Hematopoietic multipotent progenitor cell (in vitro differentiated cells): ENCODE measurements around the gene TMEM59. TPM values are rescaled to one million over a fixed set of nuclear protein-coding genes. Genes with fewer than 3 reads are reported as not detected.
A peak's percentile ranks its signal among the peaks of the same experiment; 100 is the strongest.

ENCODE experiments used
- DNase-seq, 3 donors: peaks; one replicate each; pipeline ENCODE4 v3.0.0-alpha.2; 2011 to 2015; ENCODE audit warnings: low read depth in 2 of 3, low spot score in 2 of 3
- small RNA-seq: library from RNA; depleted of rRNA; stranded (forward); fragments of <200 nt; gene quantifications from one replicate; pipeline ENCODE3, GENCODE V24; 2012
- total RNA-seq: library from RNA; depleted of rRNA; stranded (reverse); fragments of >200 nt; gene quantifications from one replicate; pipeline ENCODE4 v1.2.3, GENCODE V29; 2012

The TMEM59 gene
- total RNA-seq, 1 donor: 177 TPM

- DNase-seq: no peak
These were observed 60.7 kb downstream of the TMEM59 start for GRCh38 chr1:53992085-53992874.

- no peak for DNase-seq
These were observed 65.1 kb downstream of the TMEM59 start for GRCh38 chr1:53987880-53988279.

DNA sequence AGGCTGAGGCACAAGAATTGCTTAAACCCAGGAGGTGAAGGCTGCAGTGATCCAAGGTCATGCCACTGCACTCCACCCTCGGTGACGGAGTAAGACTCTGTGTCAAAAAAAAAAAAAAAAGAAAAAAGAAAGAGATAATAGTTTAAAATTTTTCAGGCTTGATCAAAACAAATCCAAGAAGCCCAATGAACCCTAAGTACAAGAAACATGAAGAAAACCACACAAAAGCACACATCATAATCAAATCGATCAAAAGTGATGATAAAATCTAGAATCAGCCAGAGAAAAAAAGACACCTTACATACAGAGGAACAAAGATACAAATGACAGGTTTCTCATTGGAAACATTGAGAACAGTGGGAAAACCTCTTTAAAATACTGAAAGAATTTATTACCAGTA, 66.5 kb downstream of the TMEM59 start:
- no peak for DNase-seq

GRCh38 chr1:53984726-53985125, 68.3 kb downstream of the TMEM59 start:
- DNase-seq: no peak

GRCh38 chr1:53982763-53983104, 70.3 kb downstream of the TMEM59 start:
- DNase-seq: no peak

GRCh38 chr1:53982034-53982762, 70.8 kb downstream of the TMEM59 start:
- peak in 2 of 3 donors; percentile 1 to 13 for DNase-seq

DNA sequence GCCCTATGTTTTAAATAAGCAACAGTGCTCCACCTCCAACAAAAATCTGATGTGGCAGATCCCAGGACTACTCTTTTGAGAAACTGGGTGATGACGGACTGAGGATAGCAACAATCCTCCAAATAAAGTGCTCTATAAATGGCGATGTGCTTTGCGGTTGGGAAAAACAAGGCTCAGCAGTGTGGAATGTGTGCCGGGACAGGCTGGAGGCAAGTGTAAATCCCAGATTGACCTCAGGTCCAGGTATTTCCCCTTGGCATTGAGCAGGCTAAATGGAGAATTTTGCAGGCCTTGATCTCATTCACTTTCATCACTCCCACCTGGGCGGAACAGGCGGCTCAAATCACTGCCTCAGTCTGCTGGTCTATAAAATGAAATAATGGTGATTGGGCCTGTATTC, 71.8 kb downstream of the TMEM59 start:
- no peak for DNase-seq

GRCh38 chr1:53979712-53980450, 73.1 kb downstream of the TMEM59 start:
- no peak for DNase-seq

Small RNA genes lying within 50 kb of the gene (small RNA-seq; reads per million reads assigned to genes)
- not detected for gene AL353898.1
- not detected for gene AL353898.2

Other genes with a start within 250 kb of the TMEM59 start
- 22.1 TPM for gene NDC1, start 214.9 kb downstream of the TMEM59 start, total RNA-seq
- 19.9 TPM for gene YIPF1, start 163.4 kb downstream of the TMEM59 start, total RNA-seq
- gene DIO1, start 159.0 kb downstream of the TMEM59 start, total RNA-seq: not detected
- gene IFT25, start 107.5 kb downstream of the TMEM59 start, total RNA-seq: 5.9 TPM
- 8.9 TPM for gene LRRC42, start 106.9 kb downstream of the TMEM59 start, total RNA-seq
- gene LDLRAD1, start 35.0 kb downstream of the TMEM59 start, total RNA-seq: not detected
- 7.5 TPM for gene TCEANC2, start 404 bp upstream of the TMEM59 start, total RNA-seq
- under 0.01 TPM for gene CDCP2, start 99.8 kb upstream of the TMEM59 start, total RNA-seq
- gene CYB5RL, start 146.8 kb upstream of the TMEM59 start, total RNA-seq: 8.6 TPM
- gene MRPL37, start 147.0 kb upstream of the TMEM59 start, total RNA-seq: 85.4 TPM